ENCODE data around the gene TMEM108.

Gene TMEM108

DNA sequence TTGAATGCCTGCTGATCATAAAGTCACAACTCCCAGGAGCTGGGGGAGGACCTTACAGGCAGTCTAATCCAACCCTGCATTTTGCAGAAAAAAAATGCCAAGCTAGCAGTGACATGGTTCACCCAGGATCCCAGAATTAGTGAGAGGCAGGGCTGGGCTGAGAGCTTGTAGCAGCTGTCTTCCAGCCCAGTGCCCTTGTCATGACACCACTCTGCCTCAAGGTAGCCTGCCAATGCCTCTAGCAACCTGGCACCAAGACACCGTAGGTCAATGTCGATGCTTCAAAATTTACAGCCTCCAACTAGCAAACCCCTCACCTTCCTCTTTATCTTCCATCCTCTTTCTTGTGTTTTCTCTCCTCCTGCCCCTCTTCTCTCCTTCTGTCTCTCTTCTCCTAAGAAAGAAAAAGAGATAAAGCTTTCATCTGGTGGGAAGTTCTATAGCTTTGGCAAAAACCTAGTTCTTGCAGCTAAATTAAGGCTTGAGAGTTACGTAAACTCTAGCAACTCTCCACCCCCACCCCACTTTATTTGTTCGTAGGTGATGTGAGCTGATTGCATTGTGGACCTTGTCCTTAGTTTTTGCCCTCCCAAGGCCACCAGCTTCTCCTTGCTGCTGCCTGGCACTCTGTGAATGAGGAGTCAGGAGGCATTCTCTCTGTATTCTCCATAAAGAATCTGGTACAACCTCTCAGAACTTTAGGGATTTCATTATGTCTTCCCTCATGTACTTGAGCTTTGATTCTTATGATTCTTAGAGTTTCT is 343.3 kb downstream of the TMEM108 start (continued):
- TF ChIP-seq PRDM2 (tag by site-specific recombination; IDR thresholded peaks at IDR 0.05; ENCODE audit: borderline replicate concordance) (no peak), ZNF704 (tag by site-specific recombination; IDR thresholded peaks at IDR 0.05) (no peak), ZNF433 (tag by site-specific recombination; IDR thresholded peaks at IDR 0.05; ENCODE audit: low read depth) (no peak)

DNA sequence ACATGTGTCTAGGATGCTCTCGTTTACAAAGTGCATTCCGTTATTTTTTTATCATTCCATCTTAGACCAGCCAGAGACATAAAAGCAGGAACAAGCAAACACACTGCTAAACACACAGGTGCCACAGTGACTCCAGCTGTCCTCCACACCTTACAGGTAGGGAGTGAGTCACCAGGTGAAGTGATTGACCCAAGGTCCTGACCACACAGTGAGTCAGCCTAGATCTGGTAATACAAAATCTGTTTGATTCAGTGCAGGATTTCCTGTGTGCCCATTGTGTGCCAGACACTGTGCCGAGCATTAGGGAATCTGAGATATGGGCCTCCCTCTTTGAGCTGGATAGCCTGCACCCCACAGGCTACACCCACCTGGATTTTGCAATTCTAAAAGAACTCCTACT is 345.0 kb downstream of the TMEM108 start:
- H3K4me3 ChIP-seq (ENCODE audit: low read depth, low read length): no peak overlapping the region
- CTCF ChIA-PET: interaction anchor here (2.0 to 5.3 kb wide), 3 partner anchors 341 to 657 kb away, joined by 12 to 62 read pairs (median 31); no protein-coding TSS in a partner anchor
- POLR2A ChIA-PET: no interaction called here

DNA sequence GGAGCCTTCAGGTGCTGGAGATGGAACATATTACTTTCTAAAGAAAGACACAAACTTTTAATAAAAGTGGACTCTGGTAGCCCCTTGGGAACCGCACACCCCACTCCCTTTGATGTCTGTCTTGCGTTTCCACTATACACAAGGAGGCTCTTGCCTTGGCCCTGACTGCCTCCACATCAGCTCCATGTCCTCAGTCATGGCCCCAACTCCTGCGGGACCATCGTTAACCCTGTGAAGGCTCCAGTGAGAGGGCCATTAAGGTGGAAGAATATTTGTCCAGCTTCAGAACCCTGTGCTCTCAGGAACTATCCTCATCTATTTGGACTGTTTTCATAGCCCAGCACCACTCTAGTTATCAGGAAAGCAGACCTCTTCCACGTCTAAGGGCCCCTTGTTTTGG is 345.6 kb downstream of the TMEM108 start:
- H3K4me3 ChIP-seq (ENCODE audit: low read depth, low read length): no peak overlapping the region
- CTCF ChIA-PET: interaction anchor here (0.6 to 5.3 kb wide), 7 partner anchors 11 to 658 kb away, joined by 3 to 62 read pairs (median 4); no protein-coding TSS in a partner anchor
- H3K9me3 ChIP-seq (ENCODE audit: control insufficient read depth, insufficient read depth, low read depth, low read length): no peaks in the 10 kb centered on the region
- no peaks in the 10 kb centered on the region for H3K4me1 ChIP-seq (ENCODE audit: control insufficient read depth, insufficient read depth, low read length)
- H3K36me3 ChIP-seq (ENCODE audit: control insufficient read depth in 2 of 2, insufficient read depth in 1 of 2, low read length in 2 of 2): no peaks in the 10 kb centered on the region
- TF ChIP-seq ZNF561 (tag by site-specific recombination; IDR thresholded peaks at IDR 0.05; ENCODE audit: borderline replicate concordance): no peak
- TF ChIP-seq ZNF639 (tag by site-specific recombination; IDR thresholded peaks at IDR 0.05): no peak
- no peak for TF ChIP-seq ZNF10 (tag by site-specific recombination; IDR thresholded peaks at IDR 0.05)
- TF ChIP-seq, protein P1, sequence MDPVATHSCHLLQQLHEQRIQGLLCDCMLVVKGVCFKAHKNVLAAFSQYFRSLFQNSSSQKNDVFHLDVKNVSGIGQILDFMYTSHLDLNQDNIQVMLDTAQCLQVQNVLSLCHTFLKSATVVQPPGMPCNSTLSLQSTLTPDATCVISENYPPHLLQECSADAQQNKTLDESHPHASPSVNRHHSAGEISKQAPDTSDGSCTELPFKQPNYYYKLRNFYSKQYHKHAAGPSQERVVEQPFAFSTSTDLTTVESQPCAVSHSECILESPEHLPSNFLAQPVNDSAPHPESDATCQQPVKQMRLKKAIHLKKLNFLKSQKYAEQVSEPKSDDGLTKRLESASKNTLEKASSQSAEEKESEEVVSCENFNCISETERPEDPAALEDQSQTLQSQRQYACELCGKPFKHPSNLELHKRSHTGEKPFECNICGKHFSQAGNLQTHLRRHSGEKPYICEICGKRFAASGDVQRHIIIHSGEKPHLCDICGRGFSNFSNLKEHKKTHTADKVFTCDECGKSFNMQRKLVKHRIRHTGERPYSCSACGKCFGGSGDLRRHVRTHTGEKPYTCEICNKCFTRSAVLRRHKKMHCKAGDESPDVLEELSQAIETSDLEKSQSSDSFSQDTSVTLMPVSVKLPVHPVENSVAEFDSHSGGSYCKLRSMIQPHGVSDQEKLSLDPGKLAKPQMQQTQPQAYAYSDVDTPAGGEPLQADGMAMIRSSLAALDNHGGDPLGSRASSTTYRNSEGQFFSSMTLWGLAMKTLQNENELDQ (tag by site-specific recombination; IDR thresholded peaks at IDR 0.05; ENCODE audit: low read depth): no peak
- no peak for TF ChIP-seq ZNF529 (tag by site-specific recombination; IDR thresholded peaks at IDR 0.05; ENCODE audit: insufficient replicate concordance)
- no peak for TF ChIP-seq ZBTB7A (tag by site-specific recombination; IDR thresholded peaks at IDR 0.05; ENCODE audit: low read depth)
- no peak for TF ChIP-seq ZXDB (tag by site-specific recombination; IDR thresholded peaks at IDR 0.05)
- no peak for TF ChIP-seq SCRT2 (tag by site-specific recombination; IDR thresholded peaks at IDR 0.05)
- TF ChIP-seq ZNF112 (tag by site-specific recombination; IDR thresholded peaks at IDR 0.05): no peak
- POLR2A ChIA-PET: no interaction called here
- H3K27ac ChIP-seq (ENCODE audit: extremely low read depth, low read depth, low read length): no peak overlapping the region

More for the DNA sequence above, 345.0 kb downstream of the TMEM108 start:
- Histone ChIP-seq H3K4me1 (ENCODE audit: control insufficient read depth, insufficient read depth, low read length) (no peaks in the 10 kb centered on the region), H3K27ac (ENCODE audit: extremely low read depth, low read depth, low read length) (no peak overlapping the region), H3K9me3 (ENCODE audit: control insufficient read depth, insufficient read depth, low read depth, low read length) (no peaks in the 10 kb centered on the region), H3K36me3 (ENCODE audit: control insufficient read depth in 2 of 2, insufficient read depth in 1 of 2, low read length in 2 of 2) (no peaks in the 10 kb centered on the region)
- TF ChIP-seq ZNF677 (tag by site-specific recombination; IDR thresholded peaks at IDR 0.05): no peak
- TF ChIP-seq ZNF18 (tag by site-specific recombination; IDR thresholded peaks at IDR 0.05): no peak
- TF ChIP-seq SCRT2 (tag by site-specific recombination; IDR thresholded peaks at IDR 0.05): no peak
- no peak for TF ChIP-seq SP3 (tag by site-specific recombination; IDR thresholded peaks at IDR 0.05)
- TF ChIP-seq ZNF133 (tag by site-specific recombination; IDR thresholded peaks at IDR 0.05): no peak
- TF ChIP-seq KLF10 (tag by site-specific recombination; IDR thresholded peaks at IDR 0.05): no peak
- no peak for TF ChIP-seq ZXDB (tag by site-specific recombination; IDR thresholded peaks at IDR 0.05)
- TF ChIP-seq ZNF426 (tag by site-specific recombination; IDR thresholded peaks at IDR 0.05): no peak
- no peak for TF ChIP-seq ZNF560 (tag by site-specific recombination; IDR thresholded peaks at IDR 0.05; ENCODE audit: borderline replicate concordance)
- TF ChIP-seq ZNF324 (tag by site-specific recombination; IDR thresholded peaks at IDR 0.05): no peak
- TF ChIP-seq MZF1 (tag by site-specific recombination; IDR thresholded peaks at IDR 0.05; ENCODE audit: borderline replicate concordance): no peak
- TF ChIP-seq RBAK (tag by site-specific recombination; IDR thresholded peaks at IDR 0.05): no peak
- TF ChIP-seq ZNF2 (tag by site-specific recombination; IDR thresholded peaks at IDR 0.05): no peak

Measured in HEK293 (cell line).